Inflammatory macrophage treated with lipopolysaccharide for 4 hours (primary cell): Measurements from ENCODE around the gene CCDC57.
A peak's percentile ranks its signal among the peaks of the same experiment; 100 is the strongest.
"Not testable (repeated sequence)": the region's sequence is repeated elsewhere in the genome, so short reads cannot be mapped to it uniquely, and the experiment has no call there.

Experiments
- DNase-seq: peaks from one replicate; pipeline ENCODE4 v3.0.0-alpha.2; 2020

The CCDC57 gene

GRCh38 chr17:82151106-82151957 lies 61.3 kb downstream of the CCDC57 start:
- no peak for DNase-seq

GRCh38 chr17:82149401-82150099 lies 63.1 kb downstream of the CCDC57 start:
- DNase-seq: no peak

GRCh38 chr17:82148997-82149396 lies 63.6 kb downstream of the CCDC57 start:
- DNase-seq: no peak

- DNase-seq: no peak
Observed at GRCh38 chr17:82148011-82148410, 64.6 kb downstream of the CCDC57 start.

GRCh38 chr17:82146663-82147654 lies 65.7 kb downstream of the CCDC57 start:
- no peak for DNase-seq

- no peak for DNase-seq
Observed at GRCh38 chr17:82145550-82146155, 67.0 kb downstream of the CCDC57 start.

- DNase-seq: no peak
Observed at GRCh38 chr17:82143333-82143732, 69.3 kb downstream of the CCDC57 start.

- not testable (repeated sequence) for DNase-seq
Observed at GRCh38 chr17:82139961-82140360, 72.7 kb downstream of the CCDC57 start.

GRCh38 chr17:82138511-82138992 lies 74.1 kb downstream of the CCDC57 start:
- no peak for DNase-seq

- no peak for DNase-seq
Observed at GRCh38 chr17:82134101-82134500, 78.5 kb downstream of the CCDC57 start.

- DNase-seq: not testable (repeated sequence)
Observed at GRCh38 chr17:82133166-82133953, 79.3 kb downstream of the CCDC57 start.

- DNase-seq: no peak
Observed at GRCh38 chr17:82129095-82129494, 83.5 kb downstream of the CCDC57 start.

GRCh38 chr17:82128287-82128686 lies 84.4 kb downstream of the CCDC57 start:
- DNase-seq: no peak

- DNase-seq: no peak
Observed at GRCh38 chr17:82127704-82128103, 84.9 kb downstream of the CCDC57 start.

GRCh38 chr17:82127315-82127595 lies 85.4 kb downstream of the CCDC57 start:
- DNase-seq: no peak

GRCh38 chr17:82126556-82127314 lies 85.9 kb downstream of the CCDC57 start:
- no peak for DNase-seq

- DNase-seq: no peak
Observed at GRCh38 chr17:82124101-82124500, 88.5 kb downstream of the CCDC57 start.

GRCh38 chr17:82121660-82122629 lies 90.7 kb downstream of the CCDC57 start:
- DNase-seq: peak; percentile 51

- DNase-seq: no peak
Observed at GRCh38 chr17:82121246-82121645, 91.4 kb downstream of the CCDC57 start.

- peak; percentile 6 for DNase-seq
Observed at GRCh38 chr17:82120148-82120547, 92.5 kb downstream of the CCDC57 start.
